ENCODE results near the gene MMP2. TPM values are rescaled to one million over a fixed set of nuclear protein-coding genes. Genes with fewer than 3 reads are reported as not detected.
A peak's percentile ranks its signal among the peaks of the same experiment; 100 is the strongest.

The MMP2 gene
- total RNA-seq, 6 experiments from 2014 or later: 4.8 to 13.2 (median 6.7) TPM

DNA sequence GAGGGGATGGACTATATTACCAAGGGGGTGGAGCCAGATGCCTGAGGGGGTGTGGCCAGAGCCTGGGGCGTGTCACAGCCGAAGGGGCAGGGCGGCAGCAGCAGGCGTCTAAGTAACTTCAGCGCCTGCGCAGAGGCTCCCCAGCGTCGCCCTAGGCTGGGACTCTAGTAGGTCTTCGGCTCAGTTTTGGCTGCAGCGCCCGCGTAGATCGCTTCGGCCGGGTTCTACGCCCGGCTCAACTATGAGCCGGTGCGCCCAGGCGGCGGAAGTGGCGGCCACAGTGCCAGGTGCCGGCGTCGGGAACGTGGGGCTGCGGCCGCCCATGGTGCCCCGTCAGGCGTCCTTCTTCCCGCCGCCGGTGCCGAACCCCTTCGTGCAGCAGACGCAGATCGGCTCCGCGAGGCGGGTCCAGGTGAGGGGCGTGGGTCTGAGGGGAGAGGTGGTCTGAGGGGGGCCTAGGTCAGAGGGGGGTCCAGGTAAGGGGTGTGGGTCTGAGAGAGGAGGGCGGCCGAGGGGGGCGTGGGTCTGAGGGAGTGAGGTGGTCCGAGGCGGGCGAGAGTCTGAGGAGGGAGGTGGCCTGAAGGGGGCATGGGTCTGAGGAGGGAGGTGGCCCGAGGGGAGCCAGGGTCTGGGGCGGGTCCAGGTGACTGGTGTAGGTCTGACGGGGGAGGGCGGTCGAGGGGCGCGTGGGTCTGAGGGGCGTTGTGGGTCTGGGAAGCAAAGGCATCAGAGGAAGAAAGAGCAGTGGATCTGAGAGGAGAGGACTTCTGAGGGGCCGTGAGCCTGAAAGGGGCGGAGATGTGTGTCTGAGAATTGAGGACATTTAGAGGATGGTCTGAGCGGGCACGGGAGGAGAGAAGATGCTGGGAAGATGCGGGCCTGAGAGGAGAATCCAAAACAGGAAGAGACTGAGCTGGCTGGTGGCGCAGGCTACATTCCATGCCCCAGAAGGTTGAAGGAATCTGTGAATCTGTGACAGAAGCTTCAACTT, 30.2 kb downstream of the MMP2 start, which contains the start of gene LPCAT2:
Gene LPCAT2, plus strand, starts transcription at position 132 of the 991 bp plus-strand sequence. Its CDS starts 110 bp downstream, at position 242.
- H3K4me3 ChIP-seq: peak within 1 kb of the TSS; percentile 44 to 59 (median 58)
- H3K9me3 ChIP-seq: no peaks in the 10 kb centered on the region
- intact Hi-C loops (cut with DNase I): no loop called here
- ATAC-seq: peak; percentile 97 to 98 (median 98)
- 7% methylated on average over 35 of the region's 61 CpGs for WGBS (ENCODE audit: insufficient coverage, low coverage, low lambda C conversion rate, missing lambda C conversion rate)
- H3K36me3 ChIP-seq: no peaks in the 10 kb centered on the region
- no peaks in the 10 kb centered on the region for H3K4me1 ChIP-seq
- DNase-seq: peak; percentile 83 to 90 (median 85)
- no peaks in the 10 kb centered on the region for H3K27me3 ChIP-seq
- H3K27ac ChIP-seq: peak within 1 kb of the TSS in 2 of 3 donors; percentile 34 to 42
- peak; percentile 42 for TF ChIP-seq POLR2A (IDR thresholded peaks at IDR 0.05)
- TF ChIP-seq, protein P1, sequence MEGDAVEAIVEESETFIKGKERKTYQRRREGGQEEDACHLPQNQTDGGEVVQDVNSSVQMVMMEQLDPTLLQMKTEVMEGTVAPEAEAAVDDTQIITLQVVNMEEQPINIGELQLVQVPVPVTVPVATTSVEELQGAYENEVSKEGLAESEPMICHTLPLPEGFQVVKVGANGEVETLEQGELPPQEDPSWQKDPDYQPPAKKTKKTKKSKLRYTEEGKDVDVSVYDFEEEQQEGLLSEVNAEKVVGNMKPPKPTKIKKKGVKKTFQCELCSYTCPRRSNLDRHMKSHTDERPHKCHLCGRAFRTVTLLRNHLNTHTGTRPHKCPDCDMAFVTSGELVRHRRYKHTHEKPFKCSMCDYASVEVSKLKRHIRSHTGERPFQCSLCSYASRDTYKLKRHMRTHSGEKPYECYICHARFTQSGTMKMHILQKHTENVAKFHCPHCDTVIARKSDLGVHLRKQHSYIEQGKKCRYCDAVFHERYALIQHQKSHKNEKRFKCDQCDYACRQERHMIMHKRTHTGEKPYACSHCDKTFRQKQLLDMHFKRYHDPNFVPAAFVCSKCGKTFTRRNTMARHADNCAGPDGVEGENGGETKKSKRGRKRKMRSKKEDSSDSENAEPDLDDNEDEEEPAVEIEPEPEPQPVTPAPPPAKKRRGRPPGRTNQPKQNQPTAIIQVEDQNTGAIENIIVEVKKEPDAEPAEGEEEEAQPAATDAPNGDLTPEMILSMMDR (IDR thresholded peaks at IDR 0.05): no peak

DNA sequence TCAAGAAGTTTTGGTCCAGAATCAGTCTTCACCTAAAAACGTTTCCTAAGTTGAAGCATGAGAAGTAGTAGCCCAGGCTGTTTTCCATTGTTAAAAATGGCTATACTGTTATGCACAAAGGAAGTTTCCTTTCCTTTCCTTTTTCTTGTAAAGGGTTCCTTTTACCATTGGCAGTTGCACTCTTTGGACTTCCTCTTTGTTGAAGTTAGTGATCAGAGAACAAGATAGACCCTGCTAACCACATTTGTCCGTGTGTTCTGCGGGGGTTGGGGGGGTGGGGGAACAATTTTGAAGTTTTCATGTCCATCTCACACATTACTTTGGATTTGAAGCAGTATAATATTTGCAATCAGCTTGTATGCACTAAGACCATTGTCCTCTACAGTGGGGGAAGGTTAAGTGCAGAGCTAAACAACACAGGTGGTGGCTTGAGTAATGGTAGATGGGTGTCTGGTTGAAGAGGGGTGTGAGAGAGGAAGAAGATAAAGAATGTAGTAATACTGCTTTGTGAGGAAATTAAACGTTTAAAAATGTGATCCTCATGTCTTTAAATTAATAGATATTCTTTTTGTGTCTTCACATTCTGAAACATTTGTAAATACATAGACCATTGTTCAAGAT, 31.3 kb downstream of the MMP2 start:
- 32% methylated on average over 4 of the region's 4 CpGs for WGBS (ENCODE audit: insufficient coverage, low coverage, low lambda C conversion rate, missing lambda C conversion rate)
- TF ChIP-seq POLR2A (IDR thresholded peaks at IDR 0.05): no peak
- TF ChIP-seq, protein P1 (IDR thresholded peaks at IDR 0.05): no peak
- H3K27ac ChIP-seq: no peak overlapping the region
- ATAC-seq (peak in 1 of 4 donors; percentile 9), DNase-seq (no peak)
- no peaks in the 10 kb centered on the region for H3K9me3 ChIP-seq
- H3K4me1 ChIP-seq: no peaks in the 10 kb centered on the region
- intact Hi-C loops (cut with DNase I): no loop called here
- H3K36me3 ChIP-seq: no peaks in the 10 kb centered on the region
- H3K27me3 ChIP-seq: no peaks in the 10 kb centered on the region
- H3K4me3 ChIP-seq: peak overlapping the region in 1 of 3 donors; percentile 59

DNA sequence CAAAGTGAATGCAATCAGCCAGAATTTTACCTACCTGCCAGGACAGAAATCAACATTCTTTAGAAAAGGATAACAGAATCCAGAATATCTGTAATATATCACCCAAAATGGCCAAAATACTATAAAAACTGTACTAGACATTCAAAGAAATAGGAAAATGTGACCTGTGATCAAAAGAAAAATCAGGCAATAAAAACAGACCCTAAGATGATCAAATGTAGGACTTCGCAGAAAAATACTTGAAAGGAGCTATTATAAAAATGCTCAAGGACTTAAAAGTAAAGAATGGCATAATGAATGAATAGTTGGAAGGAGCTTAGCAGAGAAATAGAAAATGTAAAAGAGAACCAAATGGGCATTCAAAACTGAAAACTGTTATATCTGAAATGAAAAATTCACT, 33.9 kb downstream of the MMP2 start:
- WGBS (ENCODE audit: insufficient coverage, low coverage, low lambda C conversion rate, missing lambda C conversion rate): 92% methylated on average over 1 of the region's 1 CpG
- DNase-seq: no peak

DNA sequence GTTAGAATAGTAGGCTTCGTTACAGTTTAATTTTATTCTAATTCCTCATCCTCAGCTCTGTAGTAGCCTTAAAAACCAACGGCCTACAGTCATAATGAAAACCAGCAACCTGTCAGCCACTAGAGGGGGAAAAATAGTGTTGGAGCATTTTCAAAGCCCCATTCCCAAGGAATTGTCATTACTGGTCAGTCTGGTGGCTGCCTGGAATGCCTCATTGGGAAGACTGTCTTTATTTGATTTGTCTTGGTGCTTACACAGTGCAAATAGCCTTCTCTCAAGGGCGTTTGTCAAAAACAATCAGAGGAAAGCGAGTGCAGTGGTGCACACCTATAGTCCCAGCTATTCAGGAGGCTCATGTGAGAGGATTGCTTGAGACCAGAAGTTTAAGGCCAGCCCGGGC, 34.6 kb downstream of the MMP2 start:
- WGBS (ENCODE audit: insufficient coverage, low coverage, low lambda C conversion rate, missing lambda C conversion rate): 74% methylated on average over 5 of the region's 5 CpGs
- H3K27ac ChIP-seq: no peak overlapping the region
- intact Hi-C loops (cut with DNase I): no loop called here
- H3K9me3 ChIP-seq: no peaks in the 10 kb centered on the region
- TF ChIP-seq, protein P1 (IDR thresholded peaks at IDR 0.05): no peak
- TF ChIP-seq POLR2A (IDR thresholded peaks at IDR 0.05): no peak
- ATAC-seq: no peak
- no peaks in the 10 kb centered on the region for H3K27me3 ChIP-seq
- no peaks in the 10 kb centered on the region for H3K36me3 ChIP-seq
- no peak overlapping the region for H3K4me3 ChIP-seq
- no peak for DNase-seq
- H3K4me1 ChIP-seq: no peaks in the 10 kb centered on the region

More for the DNA sequence above, 33.9 kb downstream of the MMP2 start:
- intact Hi-C loops (cut with DNase I): no loop called here
- Histone ChIP-seq H3K27me3 (no peaks in the 10 kb centered on the region), H3K27ac (no peak overlapping the region), H3K4me1 (no peaks in the 10 kb centered on the region), H3K36me3 (no peaks in the 10 kb centered on the region), H3K4me3 (no peak overlapping the region), H3K9me3 (no peaks in the 10 kb centered on the region)
- TF ChIP-seq POLR2A (IDR thresholded peaks at IDR 0.05): no peak
- TF ChIP-seq, protein P1 (IDR thresholded peaks at IDR 0.05): no peak
- no peak for ATAC-seq

Data from right lobe of liver (tissue), 6 donors.